WTC11 (cell line): ENCODE measurements around the gene LENG1.

ENCODE experiments used
- ATF2 ChIP-seq: sonication (generic); formaldehyde crosslinking; IDR thresholded peaks from 2 replicates; pipeline ENCODE4 v1.8.1; 2022; ENCODE audit warnings: low read depth, missing genetic modification reagents, borderline replicate concordance
- ATF6 ChIP-seq: sonication (generic); formaldehyde crosslinking; IDR thresholded peaks from 2 replicates; pipeline ENCODE4 v1.8.1; 2023; ENCODE audit warnings: mild to moderate bottlenecking, missing genetic modification reagents
- CTCF ChIP-seq: fragments of 200-600 bp; IDR thresholded peaks from 2 replicates; pipeline ENCODE4 v1.8.0; 2022; ENCODE audit warnings: antibody characterized with exemption
- ESRRA ChIP-seq: sonication (generic); formaldehyde crosslinking; IDR thresholded peaks from 2 replicates; pipeline ENCODE4 v1.8.1; 2022; ENCODE audit warnings: mild to moderate bottlenecking, missing genetic modification reagents, borderline replicate concordance
- FOXJ3 ChIP-seq: sonication (generic); formaldehyde crosslinking; IDR thresholded peaks from 2 replicates; pipeline ENCODE4 v1.9.0; 2021; ENCODE audit warnings: missing genetic modification reagents, mild to moderate bottlenecking, borderline replicate concordance
- JUN ChIP-seq: sonication (generic); formaldehyde crosslinking; IDR thresholded peaks from 2 replicates; pipeline ENCODE4 v1.8.0; 2023; ENCODE audit warnings: mild to moderate bottlenecking, missing genetic modification reagents
- NR3C1 ChIP-seq: sonication (generic); formaldehyde crosslinking; conservative IDR thresholded peaks from 2 replicates; pipeline ENCODE4 v1.8.1; 2023; ENCODE audit warnings: low read depth, mild to moderate bottlenecking, missing genetic modification reagents
- SP1 ChIP-seq: sonication (generic); formaldehyde crosslinking; conservative IDR thresholded peaks from 2 replicates; pipeline ENCODE4 v1.8.1; 2022; ENCODE audit warnings: missing genetic modification reagents
- TCF7 ChIP-seq: sonication (generic); formaldehyde crosslinking; IDR thresholded peaks from 2 replicates; pipeline ENCODE4 v1.8.0; 2022; ENCODE audit warnings: mild to moderate bottlenecking, low read depth, missing genetic modification reagents, moderate library complexity
- USF2 ChIP-seq: sonication (generic); formaldehyde crosslinking; IDR thresholded peaks from 2 replicates; pipeline ENCODE4 v1.8.1; 2023; ENCODE audit warnings: mild to moderate bottlenecking, missing genetic modification reagents, moderate library complexity
- ZBTB21 ChIP-seq: sonication (generic); formaldehyde crosslinking; IDR thresholded peaks from 2 replicates; pipeline ENCODE4 v1.8.1; 2023; ENCODE audit warnings: mild to moderate bottlenecking, missing genetic modification reagents, borderline replicate concordance
- ZSCAN18 ChIP-seq: fragments of 250-450 bp; sonication (Bioruptor Pico); IDR thresholded peaks from 2 replicates; pipeline ENCODE4 v2.1.2; 2022; ENCODE audit warnings: mild to moderate bottlenecking, moderate library complexity

GRCh38 chr19:54180691-54181091, 21.2 kb upstream of the LENG1 start:
- no peak for TF ChIP-seq CTCF
- TF ChIP-seq USF2 (CRISPR knock-in tag), result no peak
- TF ChIP-seq NR3C1 (CRISPR knock-in tag), result no peak
- TF ChIP-seq TCF7, result no peak
- TF ChIP-seq ZSCAN18 (CRISPR knock-in tag), result no peak
- TF ChIP-seq ZBTB21 (CRISPR knock-in tag), result no peak
- TF ChIP-seq FOXJ3 (CRISPR knock-in tag), result no peak
- no peak for TF ChIP-seq JUN (CRISPR knock-in tag)
- no peak for TF ChIP-seq ATF2
- no peak for TF ChIP-seq ESRRA (CRISPR knock-in tag)
- no peak for TF ChIP-seq SP1 (CRISPR knock-in tag)
- no peak for TF ChIP-seq ATF6 (CRISPR knock-in tag)
